Medulla oblongata (tissue), 1 donor: Measurements from ENCODE around the gene PFAS.
"Not testable (repeated sequence)": the region's sequence is repeated elsewhere in the genome, so short reads cannot be mapped to it uniquely, and the experiment has no call there.

Experiments
- DNase-seq: peaks from one replicate; pipeline ENCODE4 v3.0.0-alpha.2; 2015; ENCODE audit errors: extremely low spot score

Gene PFAS

GRCh38 chr17:8248751-8249607 lies at the start of gene PFAS:
Gene PFAS (plus strand): TSS chr17:8249289. CDS start chr17:8253938, 4,649 bp downstream.
- peak; percentile 95 for DNase-seq

GRCh38 chr17:8204761-8205555 lies 44.1 kb upstream of the PFAS start:
- DNase-seq = no peak

GRCh38 chr17:8206536-8206935 lies 42.6 kb upstream of the PFAS start:
- no peak for DNase-seq

GRCh38 chr17:8209907-8210760 lies 39.0 kb upstream of the PFAS start, which contains the start of gene AURKB:
Gene AURKB (minus strand): TSS chr17:8210575. CDS start chr17:8210224, 351 bp downstream.
- DNase-seq = peak; percentile 99

GRCh38 chr17:8210761-8211458 lies 38.2 kb upstream of the PFAS start:
- DNase-seq = no peak

- DNase-seq = no peak
Measured at GRCh38 chr17:8212312-8213180, 36.5 kb upstream of the PFAS start.

- not testable (repeated sequence) for DNase-seq
Measured at GRCh38 chr17:8214000-8214399, 35.1 kb upstream of the PFAS start.

- DNase-seq = peak; percentile 98
Measured at GRCh38 chr17:8220783-8221662, 28.1 kb upstream of the PFAS start.

GRCh38 chr17:8221663-8222379 lies 27.3 kb upstream of the PFAS start:
- DNase-seq = peak; percentile 99

GRCh38 chr17:8222380-8222629 lies 26.8 kb upstream of the PFAS start:
- no peak for DNase-seq

- peak; percentile 94 for DNase-seq
Measured at GRCh38 chr17:8222630-8223355, 26.3 kb upstream of the PFAS start.

GRCh38 chr17:8223356-8224126 lies 25.5 kb upstream of the PFAS start:
- DNase-seq = peak; percentile 77

- DNase-seq = no peak
Measured at GRCh38 chr17:8224891-8225812, 23.9 kb upstream of the PFAS start.

- peak; percentile 67 for DNase-seq
Measured at GRCh38 chr17:8225813-8226535, 23.1 kb upstream of the PFAS start.

GRCh38 chr17:8226536-8227237 lies 22.4 kb upstream of the PFAS start:
- peak; percentile 93 for DNase-seq
